Measurements from ENCODE around the gene LCORL. TPM values are rescaled to one million over a fixed set of nuclear protein-coding genes. Genes with fewer than 3 reads are reported as not detected.

LCORL gene
- total RNA-seq, 1 experiment from 2014 or later, result 18.0 TPM

DNA sequence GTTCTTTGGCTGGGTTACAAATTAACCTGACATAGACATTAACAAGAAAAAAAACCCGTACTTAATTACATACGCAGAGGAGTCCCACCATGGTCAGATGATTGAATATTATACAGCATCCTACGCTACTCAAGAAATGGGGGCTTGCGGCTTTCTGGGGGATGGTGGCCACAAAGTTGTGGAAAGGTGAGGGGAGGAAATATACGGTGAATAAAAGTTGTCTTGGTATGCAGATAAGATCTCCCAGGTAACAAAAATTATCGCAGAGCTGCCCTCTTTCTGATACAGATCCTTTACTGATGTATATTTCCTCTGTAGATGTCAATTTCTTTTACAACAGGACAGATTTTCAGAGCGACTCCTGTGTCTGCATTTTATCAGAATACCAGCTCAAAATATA, 211.9 kb downstream of the LCORL start:
- POLR2A ChIA-PET, result interaction anchor here (1.5 kb wide), 1 partner anchor 12 kb away, joined by 4 read pairs; no protein-coding TSS in a partner anchor
- Histone ChIP-seq H3K4me1 (ENCODE audit: control insufficient read depth in 1 of 2, insufficient read depth in 2 of 2, low read length in 2 of 2) (peaks cover 5 to 20% of the 10 kb centered on the region in 2 experiments; a peak in 2 of 4 replicates), H4K20me1 (ENCODE audit: insufficient read depth) (peaks cover 24% of the 10 kb centered on the region; the same call in 1 of the 2 replicates), H3K9me2 (ENCODE audit: insufficient read depth) (no peaks in the 10 kb centered on the region), H3K9me3 (ENCODE audit: control insufficient read depth in 1 of 2, insufficient read depth in 1 of 2, low read depth in 1 of 2, low read length in 2 of 2) (no peaks in the 10 kb centered on the region), H3K9ac (ENCODE audit: low read length) (peak overlapping the region; percentile 98), H3K4me3 (replicated peaks in 1 of 2; ENCODE audit: low read depth in 1 of 2, low read length in 2 of 2) (peak overlapping the region; percentile 80 to 93), H3K36me3 (ENCODE audit: control insufficient read depth in 1 of 2, insufficient read depth in 2 of 2, low read length in 2 of 2) (peaks cover 13 to 19% of the 10 kb centered on the region in 2 experiments), H3K79me2 (ENCODE audit: insufficient read depth, low read length) (peaks cover 98% of the 10 kb centered on the region), H3K27me3 (ENCODE audit: insufficient read depth, low read length) (no peaks in the 10 kb centered on the region), H2AFZ (ENCODE audit: low read depth, low read length, poor library complexity, severe bottlenecking) (no peak overlapping the region), H3K4me2 (ENCODE audit: low read length) (peak overlapping the region; percentile 85), H3K27ac (ENCODE audit: low read depth, low read length) (peak overlapping the region; percentile 84; the same call in 1 of the 2 replicates)
- BruUV-seq (replicated peaks), result no TSS peak
- no peak for DNase-seq (ENCODE audit: low read depth, low spot score)
- RAD21 ChIA-PET (ENCODE audit: low non-redundant PET in 1 of 2, low total read pairs in 2 of 2, uncharacterized antibody in 2 of 2, unreplicated experiment in 2 of 2), result no interaction called here
- CTCF ChIA-PET, result no interaction called here
- no peak for ATAC-seq
- TF ChIP-seq ELF1 (IDR thresholded peaks at IDR 0.05; ENCODE audit: borderline replicate concordance, low read depth) (no peak), CBX3 (IDR thresholded peaks at IDR 0.05; ENCODE audit: low read depth) (no peak), SIN3A (IDR thresholded peaks at IDR 0.05; ENCODE audit: low read depth) (no peak)
- intact Hi-C loops (cut with micrococcal nuclease), result loop anchor here (2.0 kb wide), 2 partner anchors 211 to 213 kb away; partner anchors contain the start of gene LCORL

DNA sequence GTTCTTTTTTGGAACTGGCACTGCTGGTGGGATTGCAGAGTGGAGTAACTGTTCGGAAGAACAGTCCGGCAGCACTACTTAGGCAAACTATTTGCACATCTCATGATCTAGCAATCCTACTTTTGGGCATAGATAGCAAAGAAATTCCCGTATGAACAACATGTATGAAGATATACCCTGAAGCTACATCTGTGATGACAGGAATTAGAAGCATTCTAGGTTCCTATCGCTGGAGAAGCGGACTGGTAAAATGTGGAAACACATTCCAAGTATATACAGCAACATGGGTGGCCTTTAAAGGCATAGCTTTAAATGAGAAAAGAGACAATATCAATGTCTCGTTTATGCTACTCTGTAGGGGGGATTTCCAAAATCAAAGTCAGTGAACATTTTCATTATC, 214.1 kb downstream of the LCORL start:
- peaks cover 97% of the 10 kb centered on the region for H3K79me2 ChIP-seq (ENCODE audit: insufficient read depth, low read length)
- no peaks in the 10 kb centered on the region for H3K27me3 ChIP-seq (ENCODE audit: insufficient read depth, low read length)
- no peak overlapping the region for H3K4me3 ChIP-seq (replicated peaks in 1 of 2; ENCODE audit: low read depth in 1 of 2, low read length in 2 of 2)
- POLR2A ChIA-PET, result no interaction called here
- no peak for ATAC-seq
- H3K9ac ChIP-seq (ENCODE audit: low read length), result no peak overlapping the region
- no peak for DNase-seq (ENCODE audit: low read depth, low spot score)
- no peak overlapping the region for H2AFZ ChIP-seq (ENCODE audit: low read depth, low read length, poor library complexity, severe bottlenecking)
- no TSS peak for BruUV-seq (replicated peaks)
- no peaks in the 10 kb centered on the region for H3K9me2 ChIP-seq (ENCODE audit: insufficient read depth)
- peaks cover 4 to 15% of the 10 kb centered on the region in 2 experiments; a peak in 2 of 4 replicates for H3K4me1 ChIP-seq (ENCODE audit: control insufficient read depth in 1 of 2, insufficient read depth in 2 of 2, low read length in 2 of 2)
- H3K36me3 ChIP-seq (ENCODE audit: control insufficient read depth in 1 of 2, insufficient read depth in 2 of 2, low read length in 2 of 2), result peaks cover 35% of the 10 kb centered on the region in 2 experiments
- CTCF ChIA-PET, result interaction anchor here (2.4 kb wide), 1 partner anchor 258 kb away, joined by 9 read pairs; no protein-coding TSS in a partner anchor
- peaks cover 27% of the 10 kb centered on the region; the same call in 1 of the 2 replicates for H4K20me1 ChIP-seq (ENCODE audit: insufficient read depth)
- RAD21 ChIA-PET (ENCODE audit: low non-redundant PET in 1 of 2, low total read pairs in 2 of 2, uncharacterized antibody in 2 of 2, unreplicated experiment in 2 of 2), result no interaction called here
- H3K4me2 ChIP-seq (ENCODE audit: low read length), result no peak overlapping the region
- H3K9me3 ChIP-seq (ENCODE audit: control insufficient read depth in 1 of 2, insufficient read depth in 1 of 2, low read depth in 1 of 2, low read length in 2 of 2), result no peaks in the 10 kb centered on the region
- no peak for TF ChIP-seq EZH2 (IDR thresholded peaks at IDR 0.05)
- TF ChIP-seq CEBPB (IDR thresholded peaks at IDR 0.05; ENCODE audit: low read depth), result no peak
- TF ChIP-seq JUND (IDR thresholded peaks at IDR 0.05), result no peak
- TF ChIP-seq ZNF274 (IDR thresholded peaks at IDR 0.05; ENCODE audit: low read depth, low read length), result no peak
- no peak for TF ChIP-seq TCF7L2 (IDR thresholded peaks at IDR 0.05; ENCODE audit: borderline replicate concordance, extremely low read depth, insufficient read depth, insufficient read length)
- TF ChIP-seq, protein P1, sequence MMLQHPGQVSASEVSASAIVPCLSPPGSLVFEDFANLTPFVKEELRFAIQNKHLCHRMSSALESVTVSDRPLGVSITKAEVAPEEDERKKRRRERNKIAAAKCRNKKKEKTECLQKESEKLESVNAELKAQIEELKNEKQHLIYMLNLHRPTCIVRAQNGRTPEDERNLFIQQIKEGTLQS (IDR thresholded peaks at IDR 0.05), result no peak
- no peak for TF ChIP-seq RAD21 (IDR thresholded peaks at IDR 0.05; ENCODE audit: low read depth)
- no peak for TF ChIP-seq ZFX (IDR thresholded peaks at IDR 0.05)
- no peak for TF ChIP-seq REST (IDR thresholded peaks at IDR 0.05; ENCODE audit: low read depth)
- H3K27ac ChIP-seq (ENCODE audit: low read depth, low read length), result no peak overlapping the region
- intact Hi-C loops (cut with micrococcal nuclease), result no loop called here

All from HCT116 (cell line).